NCI-H2029 treated with DMSO at 0.1 percent for 48 hours (cell line): ENCODE data around the gene RBM19.
"Not testable (repeated sequence)": the region's sequence is repeated elsewhere in the genome, so short reads cannot be mapped to it uniquely, and the experiment has no call there.

Source experiments
- DNase-seq: peaks from one replicate; lab custom pipeline; 2025; lab: John Stamatoyannopoulos, UW

RBM19 gene

DNA sequence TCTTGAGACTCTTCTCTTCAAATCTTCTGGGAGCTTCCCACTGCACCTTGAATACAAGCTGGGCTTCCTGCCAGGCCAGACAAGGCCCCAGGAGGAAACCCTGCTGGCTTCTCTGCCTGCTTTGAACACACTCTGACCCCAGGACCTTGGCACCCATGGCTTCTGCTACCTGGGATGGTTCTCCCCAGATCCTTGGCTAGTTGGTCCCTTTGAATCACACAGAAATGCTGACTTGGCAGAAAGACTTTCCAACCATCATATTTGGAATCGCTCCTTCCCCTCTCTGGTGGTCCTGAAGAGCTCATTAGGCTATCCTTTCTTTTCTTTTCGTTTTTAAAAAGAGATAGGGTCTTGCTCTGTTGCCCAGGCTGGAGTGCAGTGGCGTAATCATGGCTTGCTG, 132.7 kb downstream of the RBM19 start:
- DNase-seq, result no peak

DNA sequence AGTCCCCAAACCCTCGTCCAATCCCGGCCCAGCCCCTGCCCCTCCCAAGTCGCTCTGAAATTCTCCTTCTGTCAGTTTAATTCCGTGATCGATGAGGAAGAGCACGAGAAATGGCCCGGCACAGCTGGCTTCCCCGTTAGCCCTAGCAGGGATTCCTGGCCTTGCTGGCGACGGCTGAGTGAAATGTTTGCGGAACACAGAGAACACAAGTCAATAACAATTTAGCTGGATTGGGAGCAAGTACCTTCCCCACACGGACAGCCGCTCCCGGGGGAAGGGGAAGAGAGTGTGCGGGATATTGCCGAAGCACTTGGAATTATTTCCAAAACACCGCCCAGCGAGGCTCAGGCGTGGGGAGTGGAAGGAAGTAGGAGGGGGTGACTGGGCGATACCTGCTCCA, 134.6 kb downstream of the RBM19 start:
- DNase-seq, result no peak

DNA sequence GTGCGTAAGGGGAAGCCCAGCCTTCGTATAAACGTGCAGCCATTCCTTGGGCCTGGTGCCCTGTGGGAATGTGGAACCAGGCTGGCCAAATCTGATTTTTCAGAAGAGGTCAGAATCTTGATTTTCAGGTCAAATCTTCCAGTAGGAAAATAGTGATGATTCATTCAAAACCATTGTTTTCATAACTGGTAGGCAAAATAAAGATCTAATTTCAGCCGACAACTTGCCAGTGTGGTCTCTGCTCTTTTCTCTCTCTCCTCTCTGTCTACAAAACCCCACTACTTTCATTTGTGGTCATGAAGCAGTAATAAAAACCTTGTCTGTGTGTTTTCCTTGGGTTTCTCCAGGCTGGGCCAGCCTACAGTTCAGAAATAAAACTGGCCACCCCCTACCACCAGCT, 135.1 kb downstream of the RBM19 start:
- DNase-seq, result no peak

DNA sequence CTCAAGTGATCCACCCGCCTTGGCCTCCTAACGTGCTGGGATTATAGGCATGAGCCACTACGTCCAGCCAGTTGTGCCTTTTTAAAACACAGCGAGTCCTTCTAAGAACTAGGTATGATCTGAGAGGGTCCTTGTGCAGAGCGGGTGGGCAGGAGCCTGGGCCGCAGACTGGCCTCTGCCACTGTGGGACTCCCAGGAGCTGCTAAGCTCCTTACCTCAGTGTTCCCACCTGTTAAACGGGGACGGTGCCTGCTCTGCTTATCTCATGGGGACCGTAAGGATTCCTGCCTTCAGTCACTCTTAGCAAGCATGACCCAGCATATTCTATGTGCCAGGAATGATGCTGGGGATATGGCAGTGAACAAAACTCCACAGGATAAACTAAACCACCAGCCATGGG, 136.9 kb downstream of the RBM19 start:
- no peak for DNase-seq

DNA sequence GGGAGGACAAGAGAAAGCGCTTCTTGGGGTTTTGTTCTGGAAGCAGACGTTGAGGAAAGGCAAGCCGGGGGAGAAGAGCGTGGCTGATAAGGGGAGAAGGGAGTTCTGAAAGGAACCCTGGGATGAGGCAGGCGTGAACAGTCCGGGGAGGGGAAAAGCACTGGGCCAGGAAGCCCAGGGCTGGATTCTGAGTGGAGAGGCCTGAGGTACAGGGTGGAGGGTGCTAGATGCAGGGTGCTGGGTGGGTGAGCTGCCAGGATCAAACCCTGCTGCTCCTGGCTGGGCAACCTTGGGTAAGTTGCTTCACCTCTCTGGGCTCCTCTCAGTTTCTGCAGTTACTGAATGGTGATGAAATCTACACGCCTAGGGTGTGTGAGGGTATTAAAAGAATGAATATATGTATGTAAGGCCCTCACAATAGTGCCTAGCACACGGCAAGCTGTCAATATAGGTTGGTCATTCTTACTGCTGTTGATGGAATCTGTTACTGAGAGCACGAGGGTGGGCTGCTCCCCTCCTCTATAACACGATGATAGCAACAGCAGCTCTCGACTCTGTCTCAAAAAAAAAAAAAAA, 138.5 kb downstream of the RBM19 start:
- DNase-seq, result no peak

DNA sequence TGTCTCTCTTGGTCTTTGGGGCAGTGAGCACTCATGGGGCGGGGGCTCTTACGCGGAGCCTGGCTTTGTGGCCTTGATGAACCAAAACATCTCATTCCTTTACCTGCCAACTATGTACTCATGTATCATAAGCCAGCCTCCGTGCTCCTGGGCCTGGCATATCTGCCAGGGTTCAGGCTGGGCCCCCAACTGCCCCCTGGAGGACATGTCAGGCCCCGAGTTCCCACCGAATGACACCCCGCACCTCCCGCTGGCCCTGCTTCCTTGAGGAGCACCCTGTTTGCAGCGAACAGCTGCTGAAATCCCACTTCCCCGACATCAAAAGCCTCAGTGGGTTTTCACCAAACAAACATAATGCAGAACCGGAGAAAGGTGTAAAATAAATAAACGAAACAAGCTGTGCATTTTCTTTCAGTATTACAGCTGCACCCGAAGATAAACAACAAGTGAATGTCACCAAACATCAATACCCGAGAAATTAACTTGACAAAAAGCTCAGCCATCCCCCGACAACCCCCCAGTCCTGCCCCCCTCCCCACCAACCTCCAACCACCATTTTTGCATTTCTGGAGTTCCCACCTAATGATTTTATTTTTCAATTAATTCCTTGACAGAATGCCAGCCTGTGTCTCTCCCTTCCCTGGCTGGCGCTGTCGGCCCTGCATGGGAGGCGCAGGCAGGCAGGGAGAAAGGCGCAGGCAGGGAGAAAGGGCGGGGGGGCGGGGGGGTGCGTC, 139.2 kb downstream of the RBM19 start:
- DNase-seq, result no peak

DNA sequence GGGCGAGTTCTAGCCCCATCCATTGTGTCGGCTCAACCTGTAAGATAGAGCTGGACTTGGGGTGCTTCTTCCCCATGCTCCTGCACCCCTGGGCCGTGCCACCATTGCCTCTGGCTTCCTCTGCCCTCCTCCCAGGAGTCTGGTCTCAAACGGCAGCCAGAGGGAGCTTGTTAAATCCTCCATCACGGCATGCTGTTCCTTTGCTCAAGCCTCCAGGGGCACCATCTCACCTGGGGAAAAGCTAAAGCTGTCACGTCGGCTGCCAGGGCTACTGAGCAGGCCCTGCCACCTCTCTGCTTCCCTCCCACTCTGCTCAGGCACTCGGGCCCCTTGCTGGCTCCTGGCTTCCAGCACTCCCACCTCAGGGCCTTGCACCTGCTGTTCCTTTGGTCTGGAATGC, 140.4 kb downstream of the RBM19 start:
- no peak for DNase-seq

DNA sequence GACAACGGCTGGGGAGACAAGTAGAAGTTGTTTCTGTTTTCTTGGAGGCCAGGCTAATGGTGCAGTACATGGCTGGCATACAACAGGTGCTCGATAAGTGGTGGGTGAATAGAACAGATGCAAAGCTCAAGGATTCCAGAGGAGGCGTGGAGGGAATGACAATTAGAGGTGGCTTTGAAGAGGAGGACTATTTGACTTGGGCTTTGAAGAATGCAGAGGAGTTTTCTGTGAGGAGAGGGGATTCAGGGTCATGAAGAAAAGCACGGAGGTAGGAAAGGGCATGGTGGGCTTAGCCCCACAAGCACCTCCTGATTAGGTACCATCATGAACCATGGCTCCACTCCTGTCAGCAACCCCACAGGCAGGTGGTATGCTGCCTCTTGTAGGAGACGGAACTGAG, 142.3 kb downstream of the RBM19 start:
- DNase-seq, result no peak

DNA sequence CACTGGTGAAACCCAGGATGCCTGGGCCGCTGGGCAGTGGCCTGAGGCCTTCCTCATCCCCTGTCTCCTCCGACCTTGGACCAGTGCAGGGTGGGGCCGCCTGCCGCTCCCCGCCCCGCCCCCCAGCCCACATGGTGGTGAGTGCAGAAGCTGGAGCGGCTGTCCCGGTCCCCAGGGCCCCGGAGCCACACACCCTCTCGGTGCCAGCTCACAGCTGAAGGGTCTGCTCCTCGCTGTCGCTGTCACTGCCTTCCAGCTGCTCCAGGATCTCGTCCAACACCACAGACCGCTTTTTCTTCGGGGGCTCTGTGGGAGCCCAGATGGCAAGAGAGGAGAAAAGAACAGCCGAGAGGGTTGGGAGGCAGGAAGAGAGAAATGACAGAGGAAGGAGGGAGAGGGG, 143.1 kb downstream of the RBM19 start:
- DNase-seq, result no peak

DNA sequence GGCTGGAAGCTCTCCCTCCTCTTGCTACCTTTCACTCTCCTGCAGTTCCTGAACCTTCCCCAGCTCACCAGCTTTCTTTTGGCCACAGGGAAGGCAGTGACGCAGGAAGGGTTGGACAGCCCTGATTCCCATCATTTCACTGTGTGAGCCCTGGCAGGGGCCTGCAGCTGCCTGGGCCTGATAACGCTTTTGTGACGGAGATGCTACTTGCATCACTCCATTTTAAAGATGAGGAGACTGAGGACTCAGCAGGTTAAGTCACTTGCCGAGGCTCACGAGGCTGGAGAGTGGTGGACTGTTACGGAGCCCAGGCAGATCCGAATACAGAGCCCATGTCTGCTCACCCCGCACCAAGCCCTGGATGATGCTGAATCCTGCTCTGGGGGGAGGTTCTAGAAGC, 145.3 kb downstream of the RBM19 start:
- no peak for DNase-seq

DNA sequence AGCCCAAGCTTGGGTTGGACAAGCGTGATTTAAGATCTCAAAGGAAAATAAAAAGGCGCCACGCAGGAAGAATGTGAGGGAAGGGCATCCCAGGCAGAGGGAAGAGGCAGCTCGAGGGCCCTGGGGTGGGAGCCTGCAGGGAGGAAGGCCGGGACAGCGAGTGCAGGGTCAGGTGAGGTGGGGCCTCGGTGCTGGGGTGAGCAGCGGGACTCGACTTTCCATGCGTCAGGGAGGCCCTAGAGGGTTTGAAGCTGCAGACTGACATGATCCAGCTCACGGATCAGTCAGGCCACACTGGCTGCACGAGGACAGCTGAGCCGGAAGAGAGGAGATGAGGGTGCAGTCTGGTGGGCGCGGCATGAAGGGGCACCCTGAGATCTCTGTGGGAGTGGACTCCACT, 145.8 kb downstream of the RBM19 start:
- DNase-seq, result no peak

DNA sequence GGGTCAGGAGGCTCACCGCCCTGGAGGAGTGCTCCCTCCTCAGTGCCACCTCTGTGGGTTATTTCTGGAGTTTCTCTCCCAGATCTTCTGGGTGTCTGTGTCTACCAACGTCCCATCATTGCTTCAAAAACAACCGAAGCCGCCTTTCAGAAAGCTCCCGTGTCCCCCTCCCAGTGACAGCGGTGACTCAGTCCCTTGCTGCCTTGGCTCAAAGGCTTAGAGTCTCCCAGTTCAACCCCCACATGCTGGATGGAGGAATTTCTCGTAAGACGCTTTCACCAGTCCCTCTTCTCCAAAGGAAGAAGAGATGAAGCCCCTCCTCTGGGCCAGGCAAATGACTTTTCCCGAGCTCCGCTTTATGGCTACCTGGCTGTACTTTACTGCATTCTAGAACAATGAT, 146.6 kb downstream of the RBM19 start:
- DNase-seq, result no peak

DNA sequence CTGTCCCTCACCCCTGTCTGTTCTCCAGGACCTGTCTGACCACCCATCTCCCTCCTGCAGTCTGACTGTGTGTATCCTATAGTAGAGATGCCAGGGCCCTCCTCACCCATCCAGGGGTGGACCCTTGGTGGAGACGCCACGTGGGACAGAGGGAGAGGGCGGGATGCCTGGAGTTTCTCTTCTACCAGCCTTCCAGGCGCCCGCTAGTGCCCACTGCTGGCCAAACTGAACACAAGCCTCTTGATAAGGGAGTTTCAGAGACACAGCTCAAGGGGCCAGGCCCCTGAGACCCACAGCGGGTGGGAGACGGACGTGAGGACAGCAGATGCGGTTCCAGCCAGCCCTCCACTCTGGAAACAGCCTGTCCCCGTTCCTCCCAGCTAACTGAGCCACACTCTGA, 147.3 kb downstream of the RBM19 start:
- no peak for DNase-seq

DNA sequence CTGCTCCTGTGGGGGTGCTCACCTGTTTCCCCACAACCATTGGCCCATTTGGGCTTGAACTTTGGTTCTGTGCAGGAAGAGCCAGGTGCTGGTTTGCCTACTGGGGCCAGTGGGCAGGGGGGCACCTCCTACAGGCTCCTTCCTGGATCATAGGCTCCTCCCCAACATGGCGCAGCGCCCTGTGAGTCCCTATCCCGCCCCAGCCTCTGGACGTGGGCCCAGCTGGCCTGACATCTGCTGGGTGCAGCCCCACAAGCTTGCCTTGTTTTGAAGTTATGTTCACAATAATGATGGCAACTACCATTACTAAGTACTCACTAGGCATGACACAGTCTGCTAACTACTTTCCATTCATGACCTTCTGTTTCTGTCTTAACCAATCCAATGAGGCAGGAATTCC, 147.8 kb downstream of the RBM19 start:
- DNase-seq, result no peak

DNA sequence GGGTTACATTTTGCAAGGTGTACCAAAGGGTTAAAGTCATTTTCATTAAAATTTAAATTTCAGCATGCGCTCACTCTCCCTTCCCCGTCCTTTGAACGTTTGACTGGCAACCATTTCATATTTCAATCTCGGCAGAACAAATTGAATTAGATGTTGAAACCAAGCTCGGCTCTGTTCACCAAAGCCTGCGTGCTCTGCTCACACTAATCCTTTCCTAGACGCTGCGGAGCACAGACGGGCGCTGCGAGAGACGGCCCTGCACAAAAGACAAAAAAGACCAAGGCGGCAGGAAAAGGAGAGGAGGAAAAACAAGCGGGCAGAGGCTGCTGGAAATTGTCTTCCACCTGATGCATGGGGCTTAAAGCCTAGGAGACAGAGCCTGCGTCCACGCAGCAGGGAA, 149.3 kb downstream of the RBM19 start:
- no peak for DNase-seq

DNA sequence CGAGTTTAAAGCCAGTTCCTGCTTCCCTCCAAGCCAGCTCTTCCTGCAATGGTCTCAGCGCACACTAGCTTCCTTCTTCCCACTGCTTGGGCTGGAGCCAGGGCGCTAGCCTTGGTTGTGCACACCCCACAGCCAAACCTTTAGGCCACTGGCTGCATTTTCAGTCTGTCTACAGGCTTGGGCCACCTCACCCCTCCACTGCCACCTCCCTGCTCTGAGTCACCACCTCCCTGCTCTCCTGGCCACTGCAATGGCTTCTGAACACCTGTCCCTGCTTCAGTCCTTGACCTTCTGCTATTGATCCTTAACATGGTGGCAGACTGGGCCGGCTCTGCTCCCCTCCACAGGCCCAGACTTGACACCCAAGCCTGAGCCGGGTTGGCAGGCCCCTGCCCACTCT, 151.1 kb downstream of the RBM19 start:
- no peak for DNase-seq

DNA sequence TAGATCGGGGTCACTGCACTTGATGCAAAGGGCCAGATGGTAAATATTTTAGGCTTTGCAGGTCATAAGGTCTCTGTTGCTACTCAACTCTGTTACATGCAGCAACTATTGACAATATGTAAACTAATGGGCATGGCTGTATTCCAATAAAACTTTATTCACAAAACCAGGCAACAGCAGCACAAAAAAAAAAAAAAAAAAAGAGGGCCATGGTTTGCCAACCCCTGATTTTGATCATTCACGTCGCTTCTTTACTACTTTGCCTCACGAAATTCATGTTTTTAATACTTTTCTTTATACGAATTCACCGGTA, 152.9 kb downstream of the RBM19 start:
- DNase-seq, result no peak

DNA sequence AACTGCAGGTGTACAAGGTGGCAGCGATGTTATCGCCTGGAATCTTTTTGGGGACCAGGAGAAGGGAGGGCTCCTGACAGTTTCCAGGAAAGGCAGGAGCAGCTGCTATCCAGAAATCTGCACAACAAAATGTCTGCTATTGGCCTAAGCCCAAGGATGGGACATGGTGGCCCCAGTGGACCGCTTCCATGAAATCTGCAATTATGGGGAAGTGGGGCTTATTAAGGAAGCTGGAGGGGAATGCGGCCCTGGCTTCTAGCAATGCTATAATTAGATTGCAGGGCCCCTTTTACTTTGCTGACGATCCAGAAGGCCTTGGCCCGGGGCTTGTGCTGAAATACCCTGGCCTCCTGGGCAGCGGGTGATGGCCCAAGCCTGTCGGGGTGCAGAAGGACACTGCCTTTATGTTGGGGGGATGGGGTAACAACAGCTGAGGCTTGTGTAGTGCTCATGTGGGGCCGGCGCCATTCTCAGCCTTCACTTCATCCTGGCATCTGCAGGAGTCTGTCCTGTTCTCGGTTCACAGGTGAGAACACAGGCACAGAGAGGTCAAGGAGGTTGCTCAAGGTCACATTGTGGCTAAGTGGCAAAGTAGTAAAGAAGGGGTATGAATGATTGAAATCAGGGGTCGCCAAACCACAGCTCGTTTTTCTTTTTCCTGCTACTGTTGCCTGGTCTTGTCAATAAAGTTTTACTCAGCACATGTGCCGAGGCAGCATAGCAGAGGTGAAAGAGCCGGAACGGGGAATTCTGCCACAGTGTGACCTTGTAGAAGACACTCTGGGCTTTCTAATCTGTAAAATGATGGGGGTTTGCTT, 153.5 kb downstream of the RBM19 start:
- DNase-seq, result no peak

DNA sequence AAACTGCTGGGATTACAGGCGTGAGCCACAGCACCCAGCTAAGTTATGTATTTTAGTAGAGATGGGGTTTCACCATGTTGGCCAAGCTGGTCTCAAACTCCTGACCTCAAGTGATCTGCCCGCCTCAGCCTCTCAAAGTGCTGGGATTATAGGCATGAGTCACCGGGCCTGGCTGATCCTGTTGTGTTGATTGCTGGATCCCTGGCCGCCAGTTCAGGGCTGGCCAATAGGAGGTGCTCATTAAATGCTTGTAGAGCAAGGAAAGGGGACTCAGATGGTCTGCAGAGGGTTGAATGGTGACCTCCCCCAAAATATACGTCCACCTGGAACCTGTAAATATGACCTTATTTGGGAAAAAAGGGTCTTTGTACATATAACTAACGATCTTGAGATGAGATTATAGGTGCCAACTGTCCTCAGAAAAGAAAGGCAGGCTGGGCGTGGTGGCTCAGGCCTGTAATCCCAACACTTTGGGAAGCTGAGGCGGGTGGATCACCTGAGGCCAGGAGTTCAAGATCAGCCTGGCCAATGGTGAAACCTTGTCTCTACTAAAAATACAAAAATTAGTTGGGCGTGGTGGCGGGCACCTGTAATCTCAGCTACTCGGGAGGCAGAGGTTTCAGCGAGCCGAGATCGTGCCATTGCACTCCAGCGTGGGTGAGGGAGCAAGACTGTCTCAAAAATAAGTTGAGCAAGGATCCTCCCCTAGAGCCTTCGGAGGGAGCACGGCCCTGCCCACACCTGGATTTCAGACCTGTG, 156.5 kb downstream of the RBM19 start:
- DNase-seq, result not testable (repeated sequence)

DNA sequence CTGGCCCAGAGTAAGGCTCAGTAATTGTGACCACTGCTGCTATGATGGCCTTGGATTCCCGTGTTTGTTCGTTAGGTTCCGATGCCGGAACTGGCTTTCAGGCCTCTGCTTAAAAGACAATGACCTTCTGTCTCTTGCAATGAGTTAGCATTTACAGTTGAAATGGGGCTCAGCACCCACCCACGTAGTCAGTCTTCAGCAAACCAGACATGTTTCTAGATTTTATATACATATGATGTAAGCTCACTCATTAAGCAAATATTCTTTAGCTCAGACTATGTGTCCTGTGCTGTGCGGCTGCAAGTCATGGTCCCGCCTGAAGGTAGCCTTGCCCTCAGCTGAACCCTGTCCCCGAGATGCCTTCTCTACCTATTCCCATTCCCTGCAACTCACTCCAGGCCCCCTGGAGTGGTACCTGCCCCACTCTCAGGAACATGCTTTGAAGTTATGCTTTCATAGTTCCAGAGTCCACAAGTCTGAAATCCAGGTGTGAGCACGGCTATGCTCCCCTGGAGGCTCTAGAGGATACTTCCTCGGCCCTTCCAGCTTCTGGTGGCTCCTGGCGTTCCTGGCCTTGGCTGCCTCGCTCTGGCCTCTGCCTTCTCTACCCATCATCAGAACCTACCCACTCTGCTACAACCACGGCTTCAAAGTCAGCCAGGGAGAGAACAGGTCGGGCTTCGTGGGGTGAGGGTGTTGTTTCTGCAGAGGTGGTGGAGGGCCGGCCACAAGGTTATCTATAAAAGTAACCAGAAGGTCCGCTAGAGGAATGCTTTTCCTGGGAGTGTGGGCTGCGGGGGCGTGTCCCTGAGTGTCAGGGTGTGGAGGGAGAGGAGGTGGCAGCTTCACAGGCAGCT, 157.8 kb downstream of the RBM19 start:
- DNase-seq, result no peak

DNA sequence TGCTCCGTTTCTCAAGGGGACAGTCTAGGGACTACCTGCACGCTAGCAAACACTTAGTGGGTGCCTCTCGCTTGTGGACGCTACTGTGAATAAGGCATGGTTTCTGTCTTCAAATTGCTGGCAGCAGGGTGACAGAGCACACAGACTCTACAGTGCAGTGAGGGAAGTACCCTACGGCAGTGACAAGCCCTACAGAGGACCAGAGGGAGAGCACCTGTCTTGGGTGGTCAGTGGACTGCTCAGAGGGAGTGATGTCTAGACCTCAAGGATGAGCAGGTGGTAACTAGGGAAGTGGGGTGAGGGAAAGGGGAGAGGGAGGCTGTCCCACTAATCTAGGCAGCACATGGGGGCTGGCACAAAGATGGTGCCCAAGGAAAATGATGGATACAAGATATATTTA, 160.5 kb downstream of the RBM19 start:
- no peak for DNase-seq
